ENCODE data around the gene ELAC1. TPM values are rescaled to one million over a fixed set of nuclear protein-coding genes. Genes with fewer than 3 reads are reported as not detected.

Gene ELAC1
- total RNA-seq, 6 experiments from 2014 or later: 6.2 to 9.0 (median 8.1) TPM

DNA sequence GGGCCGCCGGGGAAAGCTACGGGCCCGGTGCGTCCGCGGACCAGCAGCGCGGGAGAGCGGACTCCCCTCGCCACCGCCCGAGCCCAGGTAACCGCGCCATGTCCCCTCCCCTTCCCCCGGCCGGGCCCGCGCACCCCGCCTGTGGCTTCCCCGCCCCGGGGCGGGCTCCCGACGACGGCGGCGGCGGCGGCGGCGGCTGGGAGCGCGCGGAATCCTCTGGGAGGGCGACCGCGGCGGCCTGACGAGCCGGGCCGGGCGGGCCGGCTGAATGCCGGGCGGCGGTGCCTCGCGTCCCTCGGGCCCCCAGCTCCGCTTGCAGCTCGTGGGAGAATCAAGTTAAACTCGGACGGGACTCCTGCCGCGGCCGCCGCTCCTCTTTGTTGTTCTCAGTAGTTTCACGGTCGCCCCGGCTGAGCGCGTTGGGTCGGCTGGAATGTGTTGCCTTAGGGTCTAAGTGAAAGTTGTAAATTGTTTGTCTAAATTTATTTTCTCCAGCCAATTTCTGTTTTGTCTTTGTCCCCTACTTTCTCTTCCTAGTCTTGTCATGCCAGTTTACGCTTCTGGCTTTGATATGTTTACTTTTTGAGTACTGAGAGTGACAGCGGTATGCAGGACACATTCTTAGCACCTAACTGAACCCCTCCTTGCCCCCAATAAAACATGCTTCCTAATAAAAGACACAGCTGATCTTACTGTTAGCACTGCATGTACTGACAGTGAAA, 62.9 kb downstream of the ELAC1 start:
- H3K27me3 Mint-ChIP-seq (ENCODE audit: insufficient read depth): no peaks in the 10 kb centered on the region; the same call in 1 of the 2 replicates
- peaks cover 52% of the 10 kb centered on the region for H3K4me1 Mint-ChIP-seq (ENCODE audit: low read depth)

DNA sequence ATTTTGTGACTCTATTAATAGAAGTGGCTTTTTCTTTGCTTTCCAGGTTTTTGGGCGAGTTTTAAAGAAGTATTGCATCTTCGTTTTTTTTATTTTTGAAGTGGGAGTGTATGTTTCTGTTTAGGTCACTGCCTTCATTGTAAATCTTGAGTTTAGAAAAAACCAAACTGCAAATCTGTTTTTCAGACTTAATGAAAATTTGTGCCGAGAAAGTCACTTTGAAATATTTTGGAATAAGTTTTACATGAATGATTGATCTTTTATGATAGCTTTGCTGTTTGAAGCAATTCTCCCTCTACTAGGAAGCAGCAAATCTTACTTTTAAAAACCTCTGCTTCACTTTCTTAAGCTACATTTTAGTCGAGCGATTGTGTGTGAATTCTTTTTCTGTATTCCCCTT, 64.4 kb downstream of the ELAC1 start:
- no peak for DNase-seq
- Mint-ChIP-seq H3K36me3 (ENCODE audit: low read depth) (peaks cover 13% of the 10 kb centered on the region), H3K9me3 (no peaks in the 10 kb centered on the region), H3K27me3 (ENCODE audit: insufficient read depth) (no peaks in the 10 kb centered on the region; the same call in 1 of the 2 replicates), H3K4me1 (ENCODE audit: low read depth) (peaks cover 64% of the 10 kb centered on the region), H3K27ac (peak overlapping the region; percentile 36; the same call in 1 of the 2 replicates), H3K4me3 (peak overlapping the region; percentile 96)
- TF ChIP-seq, protein P1, sequence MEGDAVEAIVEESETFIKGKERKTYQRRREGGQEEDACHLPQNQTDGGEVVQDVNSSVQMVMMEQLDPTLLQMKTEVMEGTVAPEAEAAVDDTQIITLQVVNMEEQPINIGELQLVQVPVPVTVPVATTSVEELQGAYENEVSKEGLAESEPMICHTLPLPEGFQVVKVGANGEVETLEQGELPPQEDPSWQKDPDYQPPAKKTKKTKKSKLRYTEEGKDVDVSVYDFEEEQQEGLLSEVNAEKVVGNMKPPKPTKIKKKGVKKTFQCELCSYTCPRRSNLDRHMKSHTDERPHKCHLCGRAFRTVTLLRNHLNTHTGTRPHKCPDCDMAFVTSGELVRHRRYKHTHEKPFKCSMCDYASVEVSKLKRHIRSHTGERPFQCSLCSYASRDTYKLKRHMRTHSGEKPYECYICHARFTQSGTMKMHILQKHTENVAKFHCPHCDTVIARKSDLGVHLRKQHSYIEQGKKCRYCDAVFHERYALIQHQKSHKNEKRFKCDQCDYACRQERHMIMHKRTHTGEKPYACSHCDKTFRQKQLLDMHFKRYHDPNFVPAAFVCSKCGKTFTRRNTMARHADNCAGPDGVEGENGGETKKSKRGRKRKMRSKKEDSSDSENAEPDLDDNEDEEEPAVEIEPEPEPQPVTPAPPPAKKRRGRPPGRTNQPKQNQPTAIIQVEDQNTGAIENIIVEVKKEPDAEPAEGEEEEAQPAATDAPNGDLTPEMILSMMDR (IDR thresholded peaks at IDR 0.05): no peak

More for the DNA sequence above, 62.9 kb downstream of the ELAC1 start:
- TF ChIP-seq, protein P1 (IDR thresholded peaks at IDR 0.05): no peak
- Mint-ChIP-seq H3K36me3 (ENCODE audit: low read depth) (peaks cover 13% of the 10 kb centered on the region), H3K4me3 (peak overlapping the region; percentile 96), H3K27ac (peak overlapping the region; percentile 84), H3K9me3 (no peaks in the 10 kb centered on the region)
- peak; percentile 16 for DNase-seq

DNA sequence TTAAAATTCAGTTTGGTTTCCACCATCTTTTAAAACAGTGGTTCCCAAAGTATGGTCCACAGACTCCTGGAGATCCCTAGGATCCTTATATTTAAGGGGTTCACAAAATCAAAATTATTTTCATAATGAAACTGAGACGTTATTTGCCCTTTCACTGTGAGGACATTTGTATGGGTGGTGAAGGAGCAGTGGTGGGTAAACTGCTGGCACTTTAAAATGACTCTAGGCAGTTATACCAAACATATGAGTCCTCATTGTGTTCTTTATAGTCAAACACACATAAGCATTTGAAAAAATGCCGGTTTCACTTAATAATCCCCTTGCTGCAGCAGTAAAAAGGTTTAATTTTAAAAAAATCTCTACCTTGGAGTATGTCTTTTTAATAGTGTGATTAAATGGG, 69.4 kb downstream of the ELAC1 start:
- Mint-ChIP-seq H3K4me3 (no peak overlapping the region; the same call in 1 of the 2 replicates), H3K27me3 (ENCODE audit: insufficient read depth) (no peaks in the 10 kb centered on the region; the same call in 1 of the 2 replicates), H3K27ac (peak overlapping the region; percentile 2; the same call in 1 of the 2 replicates), H3K4me1 (ENCODE audit: low read depth) (peaks cover 47% of the 10 kb centered on the region), H3K9me3 (no peaks in the 10 kb centered on the region), H3K36me3 (ENCODE audit: low read depth) (peaks cover 14% of the 10 kb centered on the region)
- no peak for DNase-seq
- TF ChIP-seq, protein P1 (IDR thresholded peaks at IDR 0.05): no peak

Other genes with a start within 250 kb of the ELAC1 start
- gene MRO, start 148.0 kb upstream of the ELAC1 start, total RNA-seq (2021; fragmentation: NEBNext Ultra II Directional; extraction: Animal tissue kit (Norgen Biotek cat#: 25700)): not detected
- gene ME2, start 88.9 kb upstream of the ELAC1 start, total RNA-seq (2021; fragmentation: NEBNext Ultra II Directional; extraction: Animal tissue kit (Norgen Biotek cat#: 25700)): 10 to 100 TPM; 34.6 to 43.4 (median 38.7) TPM
- gene SMAD4, start 62.2 kb downstream of the ELAC1 start, total RNA-seq (2021; fragmentation: NEBNext Ultra II Directional; extraction: Animal tissue kit (Norgen Biotek cat#: 25700)): 10 to 100 TPM; 77.2 to 97.9 (median 84.0) TPM
- 10 to 100 TPM; 31.2 to 39.3 (median 35.6) TPM for gene MEX3C, start 229.6 kb downstream of the ELAC1 start, total RNA-seq (2021; fragmentation: NEBNext Ultra II Directional; extraction: Animal tissue kit (Norgen Biotek cat#: 25700))